DOHH2 (cell line): ENCODE results near the gene PAK1.

Source experiments
- H3F3A ChIP-seq: fragments of 200-600 bp; sonication (generic), shearing (Covaris generic); 2 replicates; pipeline ENCODE4 v1.6.0; 2016; ENCODE audit warnings: antibody characterized with exemption, mild to moderate bottlenecking; ENCODE audit not compliant: control insufficient read depth, insufficient read depth
- H3K27ac ChIP-seq: fragments of 200-600 bp; sonication (generic); 2 replicates; pipeline ENCODE4 v1.5.1; 2014; ENCODE audit warnings: low read depth, mild to moderate bottlenecking, low read length, moderate library complexity
- H3K27me3 ChIP-seq: fragments of 200-600 bp; sonication (generic); 2 replicates; pipeline ENCODE4 v1.6.1; 2014; ENCODE audit warnings: mild to moderate bottlenecking, low read length, mixed read lengths; ENCODE audit not compliant: control insufficient read depth
- H3K36me3 ChIP-seq: fragments of 200-600 bp; sonication (generic); 2 replicates; pipeline ENCODE4 v1.6.1; 2014; ENCODE audit warnings: mild to moderate bottlenecking, low read length, moderate library complexity, mixed read lengths; ENCODE audit not compliant: control insufficient read depth
- H3K4me1 ChIP-seq: fragments of 200-600 bp; sonication (generic); 2 replicates; pipeline ENCODE4 v1.6.1; 2014; ENCODE audit warnings: mild to moderate bottlenecking, low read length, mixed read lengths; ENCODE audit not compliant: control insufficient read depth
- H3K4me2 ChIP-seq: fragments of 200-600 bp; sonication (generic); 2 replicates; pipeline ENCODE4 v1.6.0; 2014; ENCODE audit warnings: mild to moderate bottlenecking, low read length, moderate library complexity
- H3K4me3 ChIP-seq: fragments of 200-600 bp; sonication (generic); 2 replicates; pipeline ENCODE4 v1.5.1; 2014; ENCODE audit warnings: mild to moderate bottlenecking, low read length, mixed read lengths
- H3K79me2 ChIP-seq: fragments of 200-600 bp; sonication (generic); 2 replicates; pipeline ENCODE4 v1.6.1; 2014; ENCODE audit warnings: mild to moderate bottlenecking, low read length, mixed read lengths; ENCODE audit not compliant: control insufficient read depth
- H3K9me2 ChIP-seq: fragments of 200-600 bp; sonication (generic); replicated peaks from 2 replicates; pipeline ENCODE4 v1.6.1; 2014; ENCODE audit warnings: mild to moderate bottlenecking, low read length, mixed read lengths; ENCODE audit not compliant: control insufficient read depth
- H3K9me3 ChIP-seq: fragments of 200-600 bp; sonication (generic); 2 replicates; pipeline ENCODE4 v1.6.1; 2014; ENCODE audit warnings: antibody characterized with exemption, low read length, mixed read lengths; ENCODE audit not compliant: control insufficient read depth, insufficient read depth
- H4K20me1 ChIP-seq: fragments of 200-600 bp; sonication (generic); 2 replicates; pipeline ENCODE4 v1.6.0; 2014; ENCODE audit warnings: low read depth, mild to moderate bottlenecking, antibody characterized with exemption, low read length, moderate library complexity; ENCODE audit not compliant: control insufficient read depth, insufficient read depth
- CTCF ChIP-seq: fragments of 200-600 bp; sonication (generic); IDR thresholded peaks from one replicate; pipeline ENCODE4 v1.5.1; 2014; ENCODE audit warnings: antibody characterized with exemption, mild to moderate bottlenecking, low read depth, low read length; ENCODE audit not compliant: poor library complexity, severe bottlenecking
- EZH2phosphoT487 ChIP-seq: fragments of 200-600 bp; sonication (generic); IDR thresholded peaks from 2 replicates; pipeline ENCODE4 v1.6.1; 2017; ENCODE audit warnings: borderline replicate concordance, mild to moderate bottlenecking, antibody characterized with exemption, low read length, moderate library complexity, mixed read lengths

Gene PAK1

DNA sequence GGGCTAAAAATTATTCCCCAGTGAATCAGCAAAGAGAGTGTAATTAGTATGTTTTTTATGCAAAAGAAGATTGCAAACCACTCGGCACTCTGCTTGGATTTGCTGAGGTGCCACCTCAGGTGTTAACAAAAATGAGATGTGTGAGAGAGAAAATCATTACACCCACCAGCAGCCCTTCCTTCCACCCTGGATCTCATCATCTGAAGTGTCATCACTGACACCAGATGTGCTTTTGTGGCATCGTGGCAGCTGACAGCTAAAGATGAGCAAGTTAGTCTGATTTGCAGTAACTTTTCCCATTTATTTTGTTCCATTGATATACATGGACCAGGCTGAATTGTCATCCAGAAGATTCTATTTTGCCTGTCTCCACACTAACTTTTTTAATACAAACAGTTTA is 44.6 kb upstream of the PAK1 start:
- Histone ChIP-seq H3K9me2 (no peaks in the 10 kb centered on the region), H3K4me2 (no peak overlapping the region)

DNA sequence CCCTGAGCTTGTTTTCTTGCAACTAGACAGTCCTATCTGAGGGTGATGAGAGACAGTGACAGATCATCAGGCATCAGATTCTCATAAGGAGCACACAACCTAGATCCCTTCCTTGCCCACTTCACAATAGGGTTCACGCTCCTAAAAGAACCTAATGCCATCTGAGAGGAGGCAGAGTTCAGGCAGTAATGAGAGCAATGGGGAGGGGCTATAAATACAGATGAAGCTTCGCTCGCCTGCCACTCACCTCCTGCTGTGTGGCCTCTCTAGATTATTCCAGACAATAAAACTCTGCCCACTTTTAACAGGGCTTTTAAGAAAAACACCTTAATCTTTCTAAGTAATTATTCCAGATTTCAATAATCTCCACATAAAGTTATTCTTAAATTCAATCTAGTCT is 43.9 kb upstream of the PAK1 start:
- Histone ChIP-seq H4K20me1 (no peaks in the 10 kb centered on the region), H3K4me1 (no peaks in the 10 kb centered on the region), H3K27me3 (peaks cover 14% of the 10 kb centered on the region), H3K4me3 (no peak overlapping the region), H3K9me3 (no peaks in the 10 kb centered on the region), H3K36me3 (no peaks in the 10 kb centered on the region), H3F3A (no peaks in the 10 kb centered on the region), H3K79me2 (no peaks in the 10 kb centered on the region), H3K27ac (no peak overlapping the region), H3K9me2 (no peaks in the 10 kb centered on the region), H3K4me2 (no peak overlapping the region)
- TF ChIP-seq CTCF, result no peak

More for the DNA sequence above, 44.6 kb upstream of the PAK1 start:
- H4K20me1 ChIP-seq, result no peaks in the 10 kb centered on the region
- H3K27ac ChIP-seq, result no peak overlapping the region
- no peak overlapping the region for H3K4me3 ChIP-seq
- peaks cover 14% of the 10 kb centered on the region for H3K27me3 ChIP-seq
- H3K79me2 ChIP-seq, result no peaks in the 10 kb centered on the region
- H3K9me3 ChIP-seq, result no peaks in the 10 kb centered on the region
- no peak for TF ChIP-seq EZH2phosphoT487
- no peak for TF ChIP-seq CTCF
- no peaks in the 10 kb centered on the region for H3K36me3 ChIP-seq
- H3K4me1 ChIP-seq, result no peaks in the 10 kb centered on the region
- H3F3A ChIP-seq, result no peaks in the 10 kb centered on the region

DNA sequence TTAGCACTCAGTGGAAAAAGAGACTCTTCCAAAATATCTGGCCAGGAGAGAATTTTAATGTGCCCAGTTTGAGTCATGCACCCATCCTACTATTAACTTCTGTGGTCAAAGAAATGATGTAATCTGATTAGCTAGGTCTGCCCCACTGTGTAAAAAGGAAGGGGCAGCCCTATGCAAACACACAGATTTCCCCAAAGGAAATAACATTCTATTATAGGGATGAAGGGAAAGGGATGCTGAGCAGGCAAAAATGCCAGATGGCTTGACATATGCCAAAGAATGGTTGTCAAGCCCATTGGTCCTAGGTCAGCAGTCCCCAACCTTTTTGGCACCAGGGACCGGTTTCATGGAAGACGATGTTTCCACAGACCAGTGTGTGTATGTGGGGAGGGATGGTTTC is 43.3 kb upstream of the PAK1 start:
- Histone ChIP-seq H3K27me3 (peaks cover 16% of the 10 kb centered on the region), H3K9me3 (no peaks in the 10 kb centered on the region), H4K20me1 (no peaks in the 10 kb centered on the region), H3K36me3 (no peaks in the 10 kb centered on the region), H3K79me2 (no peaks in the 10 kb centered on the region), H3F3A (no peaks in the 10 kb centered on the region), H3K4me3 (no peak overlapping the region), H3K4me2 (no peak overlapping the region), H3K27ac (no peak overlapping the region), H3K9me2 (no peaks in the 10 kb centered on the region), H3K4me1 (no peaks in the 10 kb centered on the region)
- TF ChIP-seq EZH2phosphoT487, result no peak
- no peak for TF ChIP-seq CTCF

GRCh38 chr11:77515483-77515882 is 41.6 kb upstream of the PAK1 start:
- Histone ChIP-seq H4K20me1 (no peaks in the 10 kb centered on the region), H3K4me2 (no peak overlapping the region), H3K36me3 (no peaks in the 10 kb centered on the region), H3K27ac (no peak overlapping the region), H3K4me3 (no peak overlapping the region), H3K27me3 (peaks cover 18% of the 10 kb centered on the region), H3K9me3 (no peaks in the 10 kb centered on the region), H3K9me2 (no peaks in the 10 kb centered on the region), H3K4me1 (no peaks in the 10 kb centered on the region), H3K79me2 (no peaks in the 10 kb centered on the region), H3F3A (no peaks in the 10 kb centered on the region)
- no peak for TF ChIP-seq CTCF
- TF ChIP-seq EZH2phosphoT487, result no peak
